ENCODE measurements around the gene BAZ1B. TPM values are rescaled to one million over a fixed set of nuclear protein-coding genes. Genes with fewer than 3 reads are reported as not detected.

BAZ1B gene
- polyA plus RNA-seq, 1 donor from 2014 or later: 35.0 TPM

DNA sequence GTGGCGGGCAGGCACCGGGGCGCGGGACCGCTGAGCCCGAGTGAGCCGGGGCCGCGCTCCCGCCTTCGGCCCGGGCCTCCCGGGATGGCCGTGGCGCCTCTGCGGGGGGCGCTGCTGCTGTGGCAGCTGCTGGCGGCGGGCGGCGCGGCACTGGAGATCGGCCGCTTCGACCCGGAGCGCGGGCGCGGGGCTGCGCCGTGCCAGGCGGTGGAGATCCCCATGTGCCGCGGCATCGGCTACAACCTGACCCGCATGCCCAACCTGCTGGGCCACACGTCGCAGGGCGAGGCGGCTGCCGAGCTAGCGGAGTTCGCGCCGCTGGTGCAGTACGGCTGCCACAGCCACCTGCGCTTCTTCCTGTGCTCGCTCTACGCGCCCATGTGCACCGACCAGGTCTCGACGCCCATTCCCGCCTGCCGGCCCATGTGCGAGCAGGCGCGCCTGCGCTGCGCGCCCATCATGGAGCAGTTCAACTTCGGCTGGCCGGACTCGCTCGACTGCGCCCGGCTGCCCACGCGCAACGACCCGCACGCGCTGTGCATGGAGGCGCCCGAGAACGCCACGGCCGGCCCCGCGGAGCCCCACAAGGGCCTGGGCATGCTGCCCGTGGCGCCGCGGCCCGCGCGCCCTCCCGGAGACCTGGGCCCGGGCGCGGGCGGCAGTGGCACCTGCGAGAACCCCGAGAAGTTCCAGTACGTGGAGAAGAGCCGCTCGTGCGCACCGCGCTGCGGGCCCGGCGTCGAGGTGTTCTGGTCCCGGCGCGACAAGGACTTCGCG lies 88.0 kb downstream of the BAZ1B start:
- Histone ChIP-seq H3K4me2 (ENCODE audit: low read length) (no peak overlapping the region), H3K9ac (ENCODE audit: low read length) (peak overlapping the region; percentile 29), H3F3A (ENCODE audit: insufficient read depth, low read length, poor library complexity, severe bottlenecking) (no peaks in the 10 kb centered on the region), H2AFZ (ENCODE audit: low read depth, low read length) (no peak overlapping the region), H3K9me3 (ENCODE audit: low read length) (no peaks in the 10 kb centered on the region), H3K79me2 (replicated peaks; ENCODE audit: insufficient read depth, low read length) (no peaks in the 10 kb centered on the region), H3K27ac (ENCODE audit: low read length) (no peak overlapping the region), H4K20me1 (ENCODE audit: insufficient read depth) (no peaks in the 10 kb centered on the region), H3K36me3 (ENCODE audit: insufficient read depth, low read length) (no peaks in the 10 kb centered on the region), H3K9me2 (ENCODE audit: insufficient read depth, low read length) (no peaks in the 10 kb centered on the region), H3K27me3 (ENCODE audit: insufficient read depth, low read depth, low read length) (no peaks in the 10 kb centered on the region), H3K4me3 (ENCODE audit: low read length) (peak overlapping the region; percentile 58)
- TF ChIP-seq MXI1 (conservative IDR thresholded peaks at IDR 0.05; ENCODE audit: poor library complexity, severe bottlenecking) (peak; percentile 14), POLR2AphosphoS5 (IDR thresholded peaks at IDR 0.05) (no peak), RAD21 (conservative IDR thresholded peaks at IDR 0.05) (peak; percentile 13)

DNA sequence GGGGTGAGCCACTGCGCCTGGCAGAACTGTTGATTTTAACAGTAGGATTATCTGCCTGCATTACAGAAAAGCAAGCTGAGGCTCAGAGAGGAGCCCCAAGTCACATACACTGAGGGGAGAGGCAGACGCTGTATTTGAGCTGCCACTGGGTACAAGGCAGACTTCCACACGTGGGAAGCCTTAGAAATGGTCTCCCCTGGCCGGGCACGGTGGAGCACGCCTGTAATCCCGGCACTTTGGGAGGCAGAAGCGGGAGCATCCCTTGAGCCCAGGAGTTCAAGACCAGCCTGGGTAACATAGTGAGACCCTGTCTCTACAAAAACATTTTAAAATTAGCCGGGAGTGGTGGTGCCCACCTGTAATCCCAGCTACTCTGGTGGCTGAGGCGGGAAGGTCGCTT lies 89.4 kb downstream of the BAZ1B start:
- no peak overlapping the region for H3K4me3 ChIP-seq (ENCODE audit: low read length)
- no peaks in the 10 kb centered on the region for H3K79me2 ChIP-seq (replicated peaks; ENCODE audit: insufficient read depth, low read length)
- no peaks in the 10 kb centered on the region for H3K9me3 ChIP-seq (ENCODE audit: low read length)
- no peak for TF ChIP-seq RAD21 (conservative IDR thresholded peaks at IDR 0.05)
- no peak for TF ChIP-seq EP300 (conservative IDR thresholded peaks at IDR 0.05; ENCODE audit: poor library complexity, severe bottlenecking)
- no peak for TF ChIP-seq POLR2AphosphoS5 (IDR thresholded peaks at IDR 0.05)
- TF ChIP-seq EZH2 (IDR thresholded peaks at IDR 0.05; ENCODE audit: borderline replicate concordance, insufficient read depth, low read length, poor library complexity, severe bottlenecking): no peak
- no peak for TF ChIP-seq SMC3 (conservative IDR thresholded peaks at IDR 0.05; ENCODE audit: poor library complexity)
- TF ChIP-seq, protein P1, sequence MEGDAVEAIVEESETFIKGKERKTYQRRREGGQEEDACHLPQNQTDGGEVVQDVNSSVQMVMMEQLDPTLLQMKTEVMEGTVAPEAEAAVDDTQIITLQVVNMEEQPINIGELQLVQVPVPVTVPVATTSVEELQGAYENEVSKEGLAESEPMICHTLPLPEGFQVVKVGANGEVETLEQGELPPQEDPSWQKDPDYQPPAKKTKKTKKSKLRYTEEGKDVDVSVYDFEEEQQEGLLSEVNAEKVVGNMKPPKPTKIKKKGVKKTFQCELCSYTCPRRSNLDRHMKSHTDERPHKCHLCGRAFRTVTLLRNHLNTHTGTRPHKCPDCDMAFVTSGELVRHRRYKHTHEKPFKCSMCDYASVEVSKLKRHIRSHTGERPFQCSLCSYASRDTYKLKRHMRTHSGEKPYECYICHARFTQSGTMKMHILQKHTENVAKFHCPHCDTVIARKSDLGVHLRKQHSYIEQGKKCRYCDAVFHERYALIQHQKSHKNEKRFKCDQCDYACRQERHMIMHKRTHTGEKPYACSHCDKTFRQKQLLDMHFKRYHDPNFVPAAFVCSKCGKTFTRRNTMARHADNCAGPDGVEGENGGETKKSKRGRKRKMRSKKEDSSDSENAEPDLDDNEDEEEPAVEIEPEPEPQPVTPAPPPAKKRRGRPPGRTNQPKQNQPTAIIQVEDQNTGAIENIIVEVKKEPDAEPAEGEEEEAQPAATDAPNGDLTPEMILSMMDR (IDR thresholded peaks at IDR 0.05; ENCODE audit: poor library complexity, severe bottlenecking): no peak
- TF ChIP-seq, protein P2, sequence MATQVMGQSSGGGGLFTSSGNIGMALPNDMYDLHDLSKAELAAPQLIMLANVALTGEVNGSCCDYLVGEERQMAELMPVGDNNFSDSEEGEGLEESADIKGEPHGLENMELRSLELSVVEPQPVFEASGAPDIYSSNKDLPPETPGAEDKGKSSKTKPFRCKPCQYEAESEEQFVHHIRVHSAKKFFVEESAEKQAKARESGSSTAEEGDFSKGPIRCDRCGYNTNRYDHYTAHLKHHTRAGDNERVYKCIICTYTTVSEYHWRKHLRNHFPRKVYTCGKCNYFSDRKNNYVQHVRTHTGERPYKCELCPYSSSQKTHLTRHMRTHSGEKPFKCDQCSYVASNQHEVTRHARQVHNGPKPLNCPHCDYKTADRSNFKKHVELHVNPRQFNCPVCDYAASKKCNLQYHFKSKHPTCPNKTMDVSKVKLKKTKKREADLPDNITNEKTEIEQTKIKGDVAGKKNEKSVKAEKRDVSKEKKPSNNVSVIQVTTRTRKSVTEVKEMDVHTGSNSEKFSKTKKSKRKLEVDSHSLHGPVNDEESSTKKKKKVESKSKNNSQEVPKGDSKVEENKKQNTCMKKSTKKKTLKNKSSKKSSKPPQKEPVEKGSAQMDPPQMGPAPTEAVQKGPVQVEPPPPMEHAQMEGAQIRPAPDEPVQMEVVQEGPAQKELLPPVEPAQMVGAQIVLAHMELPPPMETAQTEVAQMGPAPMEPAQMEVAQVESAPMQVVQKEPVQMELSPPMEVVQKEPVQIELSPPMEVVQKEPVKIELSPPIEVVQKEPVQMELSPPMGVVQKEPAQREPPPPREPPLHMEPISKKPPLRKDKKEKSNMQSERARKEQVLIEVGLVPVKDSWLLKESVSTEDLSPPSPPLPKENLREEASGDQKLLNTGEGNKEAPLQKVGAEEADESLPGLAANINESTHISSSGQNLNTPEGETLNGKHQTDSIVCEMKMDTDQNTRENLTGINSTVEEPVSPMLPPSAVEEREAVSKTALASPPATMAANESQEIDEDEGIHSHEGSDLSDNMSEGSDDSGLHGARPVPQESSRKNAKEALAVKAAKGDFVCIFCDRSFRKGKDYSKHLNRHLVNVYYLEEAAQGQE (IDR thresholded peaks at IDR 0.05; ENCODE audit: borderline replicate concordance): no peak
- no peak for TF ChIP-seq MXI1 (conservative IDR thresholded peaks at IDR 0.05; ENCODE audit: poor library complexity, severe bottlenecking)
- TF ChIP-seq TAF1 (IDR thresholded peaks at IDR 0.05; ENCODE audit: low read depth): no peak
- no peak overlapping the region for H3K4me2 ChIP-seq (ENCODE audit: low read length)
- H4K20me1 ChIP-seq (ENCODE audit: insufficient read depth): no peaks in the 10 kb centered on the region
- H3K27ac ChIP-seq (ENCODE audit: low read length): no peak overlapping the region
- no peaks in the 10 kb centered on the region for H3K36me3 ChIP-seq (ENCODE audit: insufficient read depth, low read length)
- no peak overlapping the region for H2AFZ ChIP-seq (ENCODE audit: low read depth, low read length)
- H3K27me3 ChIP-seq (ENCODE audit: insufficient read depth, low read depth, low read length): no peaks in the 10 kb centered on the region
- no peak overlapping the region for H3K9ac ChIP-seq (ENCODE audit: low read length)
- H3F3A ChIP-seq (ENCODE audit: insufficient read depth, low read length, poor library complexity, severe bottlenecking): no peaks in the 10 kb centered on the region
- H3K9me2 ChIP-seq (ENCODE audit: insufficient read depth, low read length): no peaks in the 10 kb centered on the region
